K562 (cell line): ENCODE measurements around the gene PCP2. TPM values are rescaled to one million over a fixed set of nuclear protein-coding genes. Genes with fewer than 3 reads are reported as not detected.

ENCODE experiments used
- CBFB ChIP-seq: sonication (generic); formaldehyde crosslinking; IDR thresholded peaks from 2 replicates; pipeline ENCODE4 v1.4.0; 2020; ENCODE audit warnings: mild to moderate bottlenecking, missing genetic modification reagents
- CEBPG ChIP-seq, 3 experiments: fragments of 200-800 bp in 1 of 3; sonication (Bioruptor generic) in 1 of 3; sonication (generic) in 1 of 3; formaldehyde crosslinking in 1 of 3; IDR thresholded peaks in 2 of 3; conservative IDR thresholded peaks in 1 of 3; 2 replicates each; pipeline versions ENCODE4 v1.6.1 to v1.8.0; 2016 to 2022; ENCODE audit warnings: missing compliant biosample characterization in 2 of 3, missing genetic modification characterization in 2 of 3, mild to moderate bottlenecking in 1 of 3, missing genetic modification reagents in 1 of 3
- CXXC5 ChIP-seq: fragments of 250-450 bp; sonication (Bioruptor Pico); IDR thresholded peaks from 2 replicates; pipeline ENCODE4 v1.8.0; 2022; ENCODE audit warnings: inconsistent platforms, mild to moderate bottlenecking, moderate library complexity
- DIDO1 ChIP-seq: fragments of 450-650 bp; IDR thresholded peaks from 2 replicates; pipeline ENCODE4 v1.6.1; 2016; ENCODE audit warnings: low read depth, missing biosample characterization, missing genetic modification characterization
- EZH2 ChIP-seq: IDR thresholded peaks from 2 replicates; pipeline ENCODE4 v1.6.1; 2012; ENCODE audit warnings: low read depth, mild to moderate bottlenecking, inconsistent platforms, low read length, borderline replicate concordance
- HDAC6 ChIP-seq: IDR thresholded peaks from 2 replicates; pipeline ENCODE4 v1.6.1; 2012; ENCODE audit warnings: low read depth, mild to moderate bottlenecking, control low read depth, inconsistent platforms, low read length, moderate library complexity
- ILF3 ChIP-seq: fragments of 450-650 bp; IDR thresholded peaks from 2 replicates; pipeline ENCODE4 v1.6.1; 2018; ENCODE audit warnings: antibody characterized with exemption, mild to moderate bottlenecking, moderate library complexity, borderline replicate concordance
- MAFF ChIP-seq: IDR thresholded peaks from 2 replicates; pipeline ENCODE4 v1.6.1; 2012; ENCODE audit warnings: low read length, improper control_type of control experiment
- MTA3 ChIP-seq: fragments of 450-650 bp; formaldehyde crosslinking; IDR thresholded peaks from 2 replicates; pipeline ENCODE4 v1.6.1; 2017; ENCODE audit warnings: mild to moderate bottlenecking, borderline replicate concordance
- NFE2L1 ChIP-seq: fragments of 450-650 bp; IDR thresholded peaks from 2 replicates; pipeline ENCODE4 v1.6.1; 2016; ENCODE audit warnings: missing genetic modification characterization, low read depth, mild to moderate bottlenecking, missing compliant biosample characterization, moderate library complexity, borderline replicate concordance
- NFIX ChIP-seq: fragments of 250-450 bp; sonication (Bioruptor Pico); IDR thresholded peaks from 2 replicates; pipeline ENCODE4 v1.4.0; 2020; ENCODE audit warnings: low read depth, mild to moderate bottlenecking, moderate library complexity
- NUFIP1 ChIP-seq: fragments of 450-650 bp; IDR thresholded peaks from 2 replicates; pipeline ENCODE4 v1.6.1; 2018; ENCODE audit not compliant: partially characterized antibody
- PHB2 ChIP-seq: fragments of 450-650 bp; IDR thresholded peaks from 2 replicates; pipeline ENCODE4 v1.6.1; 2017; ENCODE audit warnings: low read depth
- RFX5 ChIP-seq: IDR thresholded peaks from 2 replicates; pipeline ENCODE4 v1.6.1; 2011; ENCODE audit warnings: low read depth, mild to moderate bottlenecking, improper control_type of control experiment, low read length
- SAFB ChIP-seq: fragments of 200-400 bp; formaldehyde crosslinking; IDR thresholded peaks from 2 replicates; pipeline ENCODE4 v1.6.1; 2017; ENCODE audit warnings: low read depth, low read length, borderline replicate concordance
- SIX5 ChIP-seq, 2 experiments: IDR thresholded peaks; 2 replicates each; pipeline ENCODE4 v1.6.1; 2011; ENCODE audit warnings: low read length in 2 of 2, borderline replicate concordance in 1 of 2, low read depth in 1 of 2, mild to moderate bottlenecking in 1 of 2, moderate library complexity in 1 of 2; ENCODE audit not compliant: insufficient read depth in 1 of 2
- SP1 ChIP-seq: sonication (generic); formaldehyde crosslinking; IDR thresholded peaks from 2 replicates; pipeline ENCODE4 v1.8.1; 2022; ENCODE audit warnings: mild to moderate bottlenecking, missing genetic modification reagents
- ZNF3 ChIP-seq: fragments of 250-450 bp; sonication (Bioruptor Pico); IDR thresholded peaks from 2 replicates; pipeline ENCODE4 v1.5.0; 2021; ENCODE audit warnings: mild to moderate bottlenecking, moderate library complexity
- ZNF668 ChIP-seq: fragments of 250-450 bp; sonication (Bioruptor Pico); IDR thresholded peaks from 2 replicates; pipeline ENCODE4 v1.8.0; 2022; ENCODE audit warnings: mild to moderate bottlenecking, inconsistent platforms
- polyA plus RNA-seq, 8 experiments: library from polyadenylated mRNA; depleted of rRNA in 4 of 8; stranded (reverse) in 5 of 8; unstranded in 3 of 8; fragments of >200 nt; fragmentation: Nextera tagmentation in 2 of 8; fragmentation: Illumina TruSeq in 1 of 8; extraction: Ambion mirVana in 2 of 8; extraction: Trizol in 1 of 8; gene quantifications; 2 replicates each; pipeline versions ENCODE4 v1.2.1 to v1.2.3, GENCODE V29; 2011 to 2014; ENCODE audit warnings: inconsistent platforms in 1 of 8, missing spikeins in 1 of 8
- total RNA-seq, 7 experiments: library from RNA; depleted of rRNA in 6 of 7; stranded (reverse); fragments of >200 nt in 6 of 7; fragmentation: Illumina TruSeq in 2 of 7; extraction: Trizol in 2 of 7; gene quantifications; 2 replicates each; pipeline versions ENCODE4 v1.2.1 to v1.2.3, GENCODE V29; 2011 to 2021; ENCODE audit warnings: low replicate concordance in 1 of 7
- TF ChIP-seq, protein P1 (sequence below), 2 experiments: fragments of 450-650 bp; IDR thresholded peaks; 2 replicates each; pipeline ENCODE4 v1.6.1; 2016; ENCODE audit warnings: mild to moderate bottlenecking in 2 of 2, borderline replicate concordance in 1 of 2, low read depth in 1 of 2, moderate library complexity in 1 of 2

Gene PCP2
- total and polyA plus RNA-seq, 9 of the 15 experiments (the other 6 are each of a cell fraction or from before 2014, with no cell fraction given), result 0.17 to 1.3 (median 0.49) TPM; not detected in 3

DNA sequence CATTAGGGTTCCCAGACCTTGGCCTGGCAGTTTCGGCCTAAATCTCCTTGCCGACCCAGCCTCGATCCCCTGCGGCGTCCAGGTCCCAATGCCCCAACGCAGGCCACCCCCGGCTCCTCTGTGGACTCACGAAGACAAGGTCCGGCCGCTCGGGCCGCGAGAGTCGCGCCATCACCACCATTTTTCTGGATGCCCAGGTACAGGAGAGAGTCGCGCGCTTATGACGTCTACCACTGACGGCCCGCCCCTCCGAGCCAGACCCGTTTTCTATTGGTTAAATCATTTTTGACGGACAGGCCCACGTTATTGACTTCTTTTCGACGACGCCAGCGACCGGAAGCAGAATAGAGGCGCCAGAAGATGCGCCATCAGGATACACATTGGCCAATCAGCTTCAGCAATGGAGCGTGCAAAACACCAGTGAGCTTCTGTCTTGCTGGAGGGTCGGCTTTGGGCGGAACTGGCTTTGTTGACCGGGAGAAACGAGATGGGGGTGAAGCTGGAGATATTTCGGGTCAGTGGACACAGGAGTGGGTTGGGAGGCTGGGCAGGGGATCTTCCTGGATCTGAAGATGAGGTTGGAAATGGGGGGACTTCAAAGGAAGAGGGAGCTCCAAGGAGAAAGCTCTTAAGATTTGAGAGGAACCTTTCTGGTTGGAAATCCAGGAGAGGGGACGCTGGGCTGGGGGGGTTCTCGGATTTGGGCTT is 4.0 kb downstream of the PCP2 start, which contains the start of the genes PET100 and XAB2 (continued):
- TF ChIP-seq, protein P1, sequence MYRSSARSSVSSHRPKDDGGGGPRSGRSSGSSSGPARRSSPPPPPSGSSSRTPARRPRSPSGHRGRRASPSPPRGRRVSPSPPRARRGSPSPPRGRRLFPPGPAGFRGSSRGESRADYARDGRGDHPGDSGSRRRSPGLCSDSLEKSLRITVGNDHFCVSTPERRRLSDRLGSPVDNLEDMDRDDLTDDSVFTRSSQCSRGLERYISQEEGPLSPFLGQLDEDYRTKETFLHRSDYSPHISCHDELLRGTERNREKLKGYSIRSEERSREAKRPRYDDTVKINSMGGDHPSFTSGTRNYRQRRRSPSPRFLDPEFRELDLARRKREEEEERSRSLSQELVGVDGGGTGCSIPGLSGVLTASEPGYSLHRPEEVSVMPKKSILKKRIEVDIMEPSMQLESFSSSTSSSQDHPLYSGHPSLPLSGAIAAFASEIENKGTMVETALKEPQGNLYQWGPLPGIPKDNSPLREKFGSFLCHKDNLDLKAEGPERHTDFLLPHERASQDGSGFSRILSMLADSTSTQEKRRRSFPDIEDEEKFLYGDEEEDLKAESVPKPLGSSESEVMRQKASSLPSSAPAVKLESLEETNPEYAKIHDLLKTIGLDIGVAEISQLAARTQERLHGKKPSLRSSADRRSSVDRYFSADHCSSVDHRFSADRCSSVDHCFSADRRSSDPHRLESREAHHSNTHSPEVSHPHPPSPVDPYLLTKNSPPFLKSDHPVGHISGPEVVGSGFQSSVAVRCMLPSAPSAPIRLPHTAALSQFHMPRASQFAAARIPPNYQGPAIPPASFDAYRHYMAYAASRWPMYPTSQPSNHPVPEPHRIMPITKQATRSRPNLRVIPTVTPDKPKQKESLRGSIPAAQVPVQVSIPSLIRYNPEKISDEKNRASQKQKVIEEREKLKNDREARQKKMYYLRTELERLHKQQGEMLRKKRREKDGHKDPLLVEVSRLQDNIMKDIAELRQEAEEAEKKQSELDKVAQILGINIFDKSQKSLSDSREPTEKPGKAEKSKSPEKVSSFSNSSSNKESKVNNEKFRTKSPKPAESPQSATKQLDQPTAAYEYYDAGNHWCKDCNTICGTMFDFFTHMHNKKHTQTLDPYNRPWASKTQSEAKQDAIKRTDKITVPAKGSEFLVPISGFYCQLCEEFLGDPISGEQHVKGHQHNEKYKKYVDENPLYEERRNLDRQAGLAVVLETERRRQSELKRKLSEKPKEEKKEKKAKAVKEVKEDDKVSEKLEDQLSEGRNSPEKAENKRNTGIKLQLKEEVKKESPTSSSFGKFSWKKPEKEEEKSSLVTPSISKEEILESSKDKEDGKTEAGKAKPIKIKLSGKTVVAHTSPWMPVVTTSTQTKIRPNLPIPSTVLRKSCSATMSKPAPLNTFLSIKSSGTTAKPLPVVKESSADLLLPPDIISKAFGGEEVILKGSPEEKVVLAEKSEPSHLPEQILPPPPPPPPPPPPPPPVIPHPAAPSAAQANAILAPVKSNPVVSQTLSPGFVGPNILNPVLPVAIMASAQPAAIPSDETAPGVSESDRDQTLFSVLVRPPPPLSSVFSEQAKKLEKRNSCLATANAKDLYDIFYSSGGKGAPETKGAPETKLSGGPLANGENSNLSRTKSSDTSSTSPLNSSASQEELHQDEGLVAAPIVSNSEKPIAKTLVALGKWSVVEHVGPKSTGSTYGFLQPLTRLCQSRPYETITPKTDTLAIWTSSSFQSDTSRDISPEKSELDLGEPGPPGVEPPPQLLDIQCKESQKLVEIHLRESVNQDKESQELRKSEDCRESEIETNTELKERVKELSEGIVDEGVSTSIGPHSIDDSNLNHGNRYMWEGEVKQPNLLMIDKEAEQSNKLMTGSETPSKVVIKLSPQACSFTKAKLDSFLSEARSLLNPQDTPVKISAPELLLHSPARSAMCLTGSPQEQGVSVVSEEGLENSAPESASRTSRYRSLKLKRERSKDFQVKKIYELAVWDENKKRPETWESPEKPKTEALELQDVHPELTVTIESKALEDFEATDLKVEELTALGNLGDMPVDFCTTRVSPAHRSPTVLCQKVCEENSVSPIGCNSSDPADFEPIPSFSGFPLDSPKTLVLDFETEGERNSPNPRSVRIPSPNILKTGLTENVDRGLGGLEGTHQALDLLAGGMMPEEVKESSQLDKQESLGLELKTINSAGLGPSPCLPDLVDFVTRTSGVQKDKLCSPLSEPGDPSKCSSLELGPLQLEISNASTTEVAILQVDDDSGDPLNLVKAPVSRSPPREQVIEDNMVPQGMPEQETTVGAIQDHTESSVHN (IDR thresholded peaks at IDR 0.05; ENCODE audit: borderline replicate concordance in 1 of 2, low read depth in 1 of 2), result no peak
- TF ChIP-seq RFX5, result no peak
- peak; percentile 100 for TF ChIP-seq CXXC5 (CRISPR knock-in tag)
- no peak for TF ChIP-seq PHB2
- TF ChIP-seq MTA3, result peak; percentile 69; the same call in 1 of the 2 replicates
- no peak for TF ChIP-seq CEBPG (CRISPR knock-in tag; IDR thresholded peaks at IDR 0.05)
- TF ChIP-seq CEBPG (tag; conservative IDR thresholded peaks at IDR 0.05 in 1 of 2, IDR thresholded peaks at IDR 0.05 in 1 of 2), result peak in 1 of 2 experiments; percentile 75; a peak in 1 of 4 replicates
- TF ChIP-seq ZNF668 (CRISPR knock-in tag), result no peak
- no peak for TF ChIP-seq MAFF
- TF ChIP-seq ZNF3 (CRISPR knock-in tag), result no peak
- no peak for TF ChIP-seq ILF3
- peak; percentile 84 for TF ChIP-seq SP1 (CRISPR knock-in tag)
- TF ChIP-seq SIX5 (IDR thresholded peaks at IDR 0.05; ENCODE audit: borderline replicate concordance in 1 of 2, insufficient read depth in 1 of 2, low read depth in 1 of 2, low read length in 2 of 2), result peak; percentile 51 to 60; a peak in 3 of 4 replicates
- TF ChIP-seq SAFB, result no peak
- TF ChIP-seq CBFB (CRISPR knock-in tag), result no peak
- TF ChIP-seq DIDO1 (tag), result peak; percentile 89
- no peak for TF ChIP-seq EZH2
- no peak for TF ChIP-seq NFE2L1 (tag)
- TF ChIP-seq NFIX (CRISPR knock-in tag), result no peak
- TF ChIP-seq NUFIP1, result no peak
- TF ChIP-seq HDAC6, result no peak
